Common myeloid progenitor, CD34-positive (primary cell): ENCODE data around the gene DFFB.

ENCODE experiments used
- CTCF ChIA-PET: fragments of 350-600 bp; sonication (Branson Sonifier 250); formaldehyde crosslinking; loops from one replicate; lab custom pipeline; 2021; ENCODE audit warnings: antibody characterized with exemption; lab: Charles Lee
- POLR2A ChIA-PET: fragments of 350-600 bp; sonication (Branson Sonifier 250); formaldehyde crosslinking; loops from one replicate; lab custom pipeline; 2021; ENCODE audit warnings: antibody characterized with exemption; lab: Charles Lee
- DNase-seq, 3 donors: peaks; one replicate each; pipeline versions ENCODE4 v3.0.0 to v3.0.0-alpha.2; 2013
- H3K27ac ChIP-seq, 2 experiments: 1 replicate in 1 of 2; 2 replicates in 1 of 2; pipeline ENCODE4 v1.7.0; 2013; ENCODE audit warnings: inconsistent platforms in 2 of 2, low read length in 2 of 2, mild to moderate bottlenecking in 2 of 2, low read depth in 1 of 2, moderate library complexity in 1 of 2; ENCODE audit not compliant: severe bottlenecking in 2 of 2, insufficient read depth in 1 of 2, poor library complexity in 1 of 2
- H3K27me3 ChIP-seq, 5 experiments: replicated peaks in 2 of 5; 1 replicate in 3 of 5; 2 replicates in 2 of 5; pipeline versions ENCODE4 v1.6.1 to v1.7.0; 2013; ENCODE audit warnings: low read length in 4 of 5, mild to moderate bottlenecking in 2 of 5, moderate library complexity in 2 of 5, inconsistent platforms in 1 of 5; ENCODE audit not compliant: insufficient read depth in 5 of 5, control insufficient read depth in 4 of 5
- H3K36me3 ChIP-seq, 4 experiments: 1 replicate in 2 of 4; 2 replicates in 2 of 4; pipeline versions ENCODE4 v1.6.1 to v1.7.0; 2013; ENCODE audit warnings: low read length in 3 of 4, control low read depth in 1 of 4, mild to moderate bottlenecking in 1 of 4; ENCODE audit not compliant: control insufficient read depth in 4 of 4, insufficient read depth in 4 of 4
- H3K4me1 ChIP-seq, 4 experiments: 1 replicate in 3 of 4; 2 replicates in 1 of 4; pipeline versions ENCODE4 v1.6.1 to v1.7.1; 2013; ENCODE audit warnings: low read length in 3 of 4, mild to moderate bottlenecking in 3 of 4, control low read depth in 1 of 4, inconsistent platforms in 1 of 4, moderate library complexity in 1 of 4; ENCODE audit not compliant: control insufficient read depth in 4 of 4, insufficient read depth in 4 of 4; ENCODE audit errors: control extremely low read depth in 1 of 4
- H3K4me3 ChIP-seq, 7 experiments: 1 replicate in 4 of 7; 2 replicates in 3 of 7; pipeline versions ENCODE4 v1.5.1 to v1.7.0; 2013; ENCODE audit warnings: mild to moderate bottlenecking in 7 of 7, low read length in 6 of 7, moderate library complexity in 6 of 7, inconsistent platforms in 2 of 7, low read depth in 2 of 7, control low read depth in 1 of 7; ENCODE audit not compliant: insufficient read depth in 4 of 7, control insufficient read depth in 1 of 7; ENCODE audit errors: extremely low read depth in 1 of 7
- H3K9me3 ChIP-seq, 5 experiments: 1 replicate in 4 of 5; 2 replicates in 1 of 5; pipeline versions ENCODE4 v1.6.1 to v1.7.1; 2013; ENCODE audit warnings: low read length in 4 of 5, mild to moderate bottlenecking in 2 of 5, inconsistent platforms in 1 of 5, low read depth in 1 of 5, moderate library complexity in 1 of 5; ENCODE audit not compliant: control insufficient read depth in 4 of 5, insufficient read depth in 2 of 5; ENCODE audit errors: control extremely low read depth in 1 of 5
- WGBS: methylation state at CpG from one replicate; pipeline ENCODE4 v1.1.5; 2013; ENCODE audit not compliant: insufficient coverage; 5-methylcytosine and 5-hydroxymethylcytosine counted together

Gene DFFB

GRCh38 chr1:3929126-3929525 lies 71.8 kb downstream of the DFFB start:
- Histone ChIP-seq H3K4me1 (no peaks in the 10 kb centered on the region), H3K36me3 (no peaks in the 10 kb centered on the region), H3K27ac (no peak overlapping the region), H3K27me3 (peaks cover 0 to 32% (median 5%) of the 10 kb centered on the region in 5 experiments), H3K9me3 (no peaks in the 10 kb centered on the region), H3K4me3 (no peak overlapping the region)
- POLR2A ChIA-PET = no interaction called here
- CTCF ChIA-PET = no interaction called here
- WGBS = 93% methylated on average over 2 of the region's 5 CpGs
- peak in 2 of 3 donors; percentile 46 to 77 for DNase-seq

GRCh38 chr1:3930301-3931006 lies 73.2 kb downstream of the DFFB start:
- DNase-seq = peak in 2 of 3 donors; percentile 57 to 82
- H3K9me3 ChIP-seq = peaks cover 0 to 3% (median 0%) of the 10 kb centered on the region in 5 experiments
- peaks cover 0 to 21% (median 5%) of the 10 kb centered on the region in 5 experiments for H3K27me3 ChIP-seq
- H3K36me3 ChIP-seq = no peaks in the 10 kb centered on the region
- no peak overlapping the region for H3K27ac ChIP-seq
- ChIA-PET CTCF (no interaction called here), POLR2A (no interaction called here)
- WGBS = 80% methylated on average over 1 of the region's 10 CpGs
- no peak overlapping the region for H3K4me3 ChIP-seq
- H3K4me1 ChIP-seq = no peaks in the 10 kb centered on the region

- ChIA-PET POLR2A (no interaction called here), CTCF (no interaction called here)
- peaks cover 0 to 13% (median 5%) of the 10 kb centered on the region in 5 experiments for H3K27me3 ChIP-seq
- H3K36me3 ChIP-seq = no peaks in the 10 kb centered on the region
- peaks cover 0 to 8% (median 0%) of the 10 kb centered on the region in 5 experiments for H3K9me3 ChIP-seq
- no peak overlapping the region for H3K4me3 ChIP-seq
- H3K4me1 ChIP-seq = no peaks in the 10 kb centered on the region
- H3K27ac ChIP-seq = no peak overlapping the region
- WGBS = 88% methylated on average over 17 of the region's 17 CpGs
- no peak for DNase-seq
Observed at GRCh38 chr1:3931007-3931912, 74.0 kb downstream of the DFFB start.

- POLR2A ChIA-PET = no interaction called here
- CTCF ChIA-PET = no interaction called here
- no peak for DNase-seq
Observed at GRCh38 chr1:3932156-3932919, 75.1 kb downstream of the DFFB start.

More at GRCh38 chr1:3932156-3932919, 75.1 kb downstream of the DFFB start:
- Histone ChIP-seq H3K9me3 (peaks cover 0 to 12% (median 3%) of the 10 kb centered on the region in 5 experiments), H3K27me3 (peaks cover 0 to 13% (median 5%) of the 10 kb centered on the region in 5 experiments), H3K36me3 (no peaks in the 10 kb centered on the region), H3K4me1 (no peaks in the 10 kb centered on the region), H3K27ac (no peak overlapping the region), H3K4me3 (no peak overlapping the region)
- WGBS = 90% methylated on average over 20 of the region's 21 CpGs
